ENCODE measurements around the gene ZNF248. TPM values are rescaled to one million over a fixed set of nuclear protein-coding genes. Genes with fewer than 3 reads are reported as not detected.
"Not testable (repeated sequence)": the region's sequence is repeated elsewhere in the genome, so short reads cannot be mapped to it uniquely, and the experiment has no call there.

Gene ZNF248
- total RNA-seq, 6 experiments from 2014 or later: 3.3 to 5.5 (median 4.1) TPM

DNA sequence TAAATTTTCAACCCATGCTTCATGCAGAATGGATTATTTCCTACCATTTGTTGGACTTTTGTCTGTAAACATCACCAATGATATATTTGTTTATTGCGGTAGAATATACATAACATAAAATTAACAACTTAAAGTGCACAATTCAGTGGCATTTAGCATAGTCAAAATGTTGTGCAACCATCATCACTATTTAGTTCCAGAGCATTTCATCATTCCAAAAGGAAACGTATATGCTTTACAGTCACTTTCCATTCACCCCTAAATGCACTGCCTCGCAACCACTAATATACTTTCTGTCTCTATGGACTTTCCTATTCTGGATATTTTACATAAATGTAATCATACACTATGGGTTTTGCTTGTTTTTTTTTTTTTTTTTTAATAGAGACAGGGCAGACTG is 11.4 kb upstream of the ZNF248 start:
- no peaks in the 10 kb centered on the region for H3K4me1 ChIP-seq
- intact Hi-C loops (cut with DNase I): no loop called here
- ATAC-seq: no peak
- no peak overlapping the region for H3K27ac ChIP-seq
- H3K9me3 ChIP-seq: no peaks in the 10 kb centered on the region
- H3K4me3 ChIP-seq: no peak overlapping the region
- H3K36me3 ChIP-seq: no peaks in the 10 kb centered on the region
- 67% methylated on average over 3 of the region's 3 CpGs for WGBS (ENCODE audit: insufficient coverage, low coverage, low lambda C conversion rate, missing lambda C conversion rate)
- no peak for DNase-seq
- TF ChIP-seq, protein P1, sequence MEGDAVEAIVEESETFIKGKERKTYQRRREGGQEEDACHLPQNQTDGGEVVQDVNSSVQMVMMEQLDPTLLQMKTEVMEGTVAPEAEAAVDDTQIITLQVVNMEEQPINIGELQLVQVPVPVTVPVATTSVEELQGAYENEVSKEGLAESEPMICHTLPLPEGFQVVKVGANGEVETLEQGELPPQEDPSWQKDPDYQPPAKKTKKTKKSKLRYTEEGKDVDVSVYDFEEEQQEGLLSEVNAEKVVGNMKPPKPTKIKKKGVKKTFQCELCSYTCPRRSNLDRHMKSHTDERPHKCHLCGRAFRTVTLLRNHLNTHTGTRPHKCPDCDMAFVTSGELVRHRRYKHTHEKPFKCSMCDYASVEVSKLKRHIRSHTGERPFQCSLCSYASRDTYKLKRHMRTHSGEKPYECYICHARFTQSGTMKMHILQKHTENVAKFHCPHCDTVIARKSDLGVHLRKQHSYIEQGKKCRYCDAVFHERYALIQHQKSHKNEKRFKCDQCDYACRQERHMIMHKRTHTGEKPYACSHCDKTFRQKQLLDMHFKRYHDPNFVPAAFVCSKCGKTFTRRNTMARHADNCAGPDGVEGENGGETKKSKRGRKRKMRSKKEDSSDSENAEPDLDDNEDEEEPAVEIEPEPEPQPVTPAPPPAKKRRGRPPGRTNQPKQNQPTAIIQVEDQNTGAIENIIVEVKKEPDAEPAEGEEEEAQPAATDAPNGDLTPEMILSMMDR (IDR thresholded peaks at IDR 0.05): no peak
- no peak for TF ChIP-seq POLR2A (IDR thresholded peaks at IDR 0.05)
- no peaks in the 10 kb centered on the region for H3K27me3 ChIP-seq

DNA sequence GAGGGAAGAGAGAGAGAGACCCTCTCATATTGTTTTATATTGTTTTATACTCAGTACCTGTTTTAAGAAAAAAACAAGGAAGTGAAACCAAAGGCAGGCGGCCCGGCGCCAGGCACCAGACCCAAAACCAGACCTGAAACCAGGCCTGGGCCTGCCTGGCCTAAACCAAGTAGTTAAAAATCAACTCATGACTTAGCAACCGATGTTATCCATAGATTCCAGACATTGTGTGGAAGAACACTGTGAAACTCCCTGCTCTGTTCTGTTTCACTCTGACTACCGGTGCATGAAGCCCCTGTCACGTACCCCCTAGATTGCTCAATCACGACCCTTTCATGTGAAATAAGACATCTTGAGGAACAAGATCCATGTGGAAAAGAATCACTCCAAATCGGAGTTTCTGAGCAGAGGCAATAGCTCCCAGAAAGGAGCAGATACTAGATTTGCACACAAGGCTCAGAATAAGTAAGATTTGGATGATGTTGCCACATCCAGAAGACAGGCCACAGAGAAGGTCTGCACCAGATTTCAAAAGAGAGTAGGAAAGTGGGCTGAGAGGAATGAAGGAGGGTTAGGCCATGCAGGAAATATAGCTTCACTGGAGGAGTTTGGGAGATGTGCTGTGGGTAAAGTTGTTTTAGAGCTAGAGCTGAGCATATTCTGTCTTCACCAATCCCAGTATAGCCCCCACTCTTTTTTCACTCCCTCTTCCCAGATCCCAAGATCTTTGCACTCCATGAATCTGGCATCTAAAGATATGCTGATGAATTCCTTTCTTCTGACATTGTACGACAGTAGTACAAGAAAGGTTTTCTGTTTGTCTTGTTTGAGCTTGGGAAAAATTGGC is 8.8 kb upstream of the ZNF248 start:
- Histone ChIP-seq H3K4me3 (no peak overlapping the region), H3K27me3 (no peaks in the 10 kb centered on the region), H3K27ac (no peak overlapping the region), H3K36me3 (no peaks in the 10 kb centered on the region), H3K9me3 (no peaks in the 10 kb centered on the region), H3K4me1 (no peaks in the 10 kb centered on the region)
- intact Hi-C loops (cut with DNase I): no loop called here
- WGBS (ENCODE audit: insufficient coverage, low coverage, low lambda C conversion rate, missing lambda C conversion rate): 56% methylated on average over 7 of the region's 9 CpGs
- DNase-seq: no peak
- TF ChIP-seq, protein P1 (IDR thresholded peaks at IDR 0.05): no peak
- TF ChIP-seq POLR2A (IDR thresholded peaks at IDR 0.05): no peak
- ATAC-seq: no peak

DNA sequence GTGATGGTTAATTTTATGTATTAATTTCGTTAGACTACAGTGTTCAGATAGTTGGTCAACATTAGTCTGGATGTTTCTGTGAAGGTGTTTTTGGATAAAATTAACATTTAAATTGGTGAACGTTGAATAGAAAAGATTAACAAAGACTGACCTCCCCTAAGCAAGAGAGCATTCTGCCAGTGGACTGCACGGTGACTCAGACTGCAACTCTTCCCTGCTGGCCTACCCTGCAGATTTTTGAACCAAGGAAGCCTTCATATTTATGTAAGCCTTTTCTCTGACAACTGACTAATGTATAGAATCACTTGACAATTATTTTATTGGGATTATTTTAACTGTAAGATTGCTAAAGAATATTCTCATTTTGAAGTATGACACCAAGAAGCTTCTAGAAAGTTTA is 7.9 kb upstream of the ZNF248 start:
- no peak overlapping the region for H3K27ac ChIP-seq
- intact Hi-C loops (cut with DNase I): no loop called here
- WGBS (ENCODE audit: insufficient coverage, low coverage, low lambda C conversion rate, missing lambda C conversion rate): 64% methylated on average over 3 of the region's 3 CpGs
- no peaks in the 10 kb centered on the region for H3K9me3 ChIP-seq
- H3K27me3 ChIP-seq: no peaks in the 10 kb centered on the region
- no peak overlapping the region for H3K4me3 ChIP-seq
- H3K4me1 ChIP-seq: no peaks in the 10 kb centered on the region
- no peaks in the 10 kb centered on the region for H3K36me3 ChIP-seq
- DNase-seq (no peak), ATAC-seq (no peak)
- TF ChIP-seq, protein P1 (IDR thresholded peaks at IDR 0.05): no peak
- TF ChIP-seq POLR2A (IDR thresholded peaks at IDR 0.05): no peak

DNA sequence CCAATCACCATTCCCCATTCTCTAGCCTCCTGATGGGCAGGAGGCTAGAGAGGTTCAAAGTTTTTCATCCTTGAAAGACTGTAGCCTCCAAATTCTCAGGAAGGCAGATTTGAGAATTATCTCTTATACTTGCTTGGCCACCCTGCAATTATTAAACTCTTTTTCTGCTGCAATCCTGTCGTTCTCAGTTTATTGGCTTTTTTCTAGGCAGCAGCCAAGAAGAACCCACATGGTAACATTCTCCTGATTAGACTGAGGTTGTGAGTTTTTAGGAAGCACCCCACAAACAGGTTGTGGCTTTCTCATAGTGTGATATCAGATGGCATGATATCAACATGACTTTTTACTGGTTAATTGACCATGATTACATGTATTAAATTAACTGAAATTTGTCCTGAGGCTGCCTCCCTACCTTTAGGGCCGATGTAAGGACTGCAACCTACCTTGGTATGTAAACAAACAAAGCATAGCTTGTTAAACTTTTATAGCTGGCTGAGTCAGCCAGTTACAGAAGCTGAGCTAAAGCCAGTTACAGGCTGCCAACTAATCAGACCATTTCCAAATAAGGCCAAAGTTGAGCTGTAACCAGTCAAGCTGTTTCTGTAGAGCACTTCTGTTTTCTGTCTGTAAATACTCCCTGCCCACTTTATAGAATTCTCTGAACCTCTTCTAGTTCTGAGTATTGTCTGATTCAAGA is 3.2 kb upstream of the ZNF248 start:
- H3K9me3 ChIP-seq: no peaks in the 10 kb centered on the region
- no peaks in the 10 kb centered on the region for H3K36me3 ChIP-seq
- no peak for DNase-seq
- peak; percentile 16 to 51 (median 34) for ATAC-seq
- H3K4me1 ChIP-seq: peaks cover 0 to 7% (median 2%) of the 10 kb centered on the region in 4 donors
- no peak overlapping the region for H3K4me3 ChIP-seq
- peak overlapping the region in 2 of 3 donors; percentile 21 to 54 for H3K27ac ChIP-seq
- no peaks in the 10 kb centered on the region for H3K27me3 ChIP-seq
- intact Hi-C loops (cut with DNase I): no loop called here
- WGBS (ENCODE audit: insufficient coverage, low coverage, low lambda C conversion rate, missing lambda C conversion rate): 38% methylated on average over 2 of the region's 2 CpGs
- no peak for TF ChIP-seq POLR2A (IDR thresholded peaks at IDR 0.05)
- TF ChIP-seq, protein P1 (IDR thresholded peaks at IDR 0.05): no peak

DNA sequence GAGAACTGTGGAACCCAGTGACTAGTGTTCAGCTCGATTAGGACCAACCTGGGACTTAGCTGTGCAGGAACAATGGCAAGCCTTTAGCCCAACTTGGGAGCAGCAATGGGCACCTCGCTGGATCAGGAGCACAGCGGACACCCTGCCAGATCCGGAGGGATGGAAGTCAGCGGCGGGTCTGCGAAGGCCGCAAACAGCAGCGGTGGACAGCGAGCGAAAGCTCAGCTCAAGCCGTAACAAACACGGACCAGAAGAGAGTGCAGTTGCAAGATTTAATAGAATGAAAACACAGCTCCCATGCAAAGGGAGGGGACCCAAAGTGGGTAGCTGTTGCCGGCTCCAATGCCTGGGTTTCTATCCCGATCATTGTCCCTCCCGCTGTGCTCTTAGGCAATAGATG is 1.9 kb upstream of the ZNF248 start:
- intact Hi-C loops (cut with DNase I); H3K36me3 ChIP-seq; ATAC-seq; DNase-seq; H3K27me3 ChIP-seq; H3K9me3 ChIP-seq; H3K4me3 ChIP-seq; H3K27ac ChIP-seq: not testable (repeated sequence)
- WGBS (ENCODE audit: insufficient coverage, low coverage, low lambda C conversion rate, missing lambda C conversion rate): 94% methylated on average over 8 of the region's 16 CpGs
- H3K4me1 ChIP-seq: peaks cover 0 to 15% (median 2%) of the 10 kb centered on the region in 4 donors
